Measurements from ENCODE around the gene DOCK9. TPM values are rescaled to one million over a fixed set of nuclear protein-coding genes. Genes with fewer than 3 reads are reported as not detected.

The DOCK9 gene
- total and polyA plus RNA-seq, 2 donors (not counting 3 experiments of a cell fraction or from before 2014, with no cell fraction given) = 147 to 323 TPM

- no peaks in the 10 kb centered on the region for H3K9me3 ChIP-seq (replicated peaks; ENCODE audit: control insufficient read depth, insufficient read depth, low read length)
- peak overlapping the region; percentile 51 for H3K4me2 ChIP-seq (ENCODE audit: insufficient read depth, low read length)
- no peak overlapping the region for H3K4me3 ChIP-seq (replicated peaks in 1 of 3; ENCODE audit: insufficient read depth in 1 of 3, low read depth in 1 of 3, low read length in 3 of 3)
- H4K20me1 ChIP-seq (replicated peaks; ENCODE audit: control insufficient read depth, extremely low read depth, insufficient read depth, low read length) = no peaks in the 10 kb centered on the region
- peak overlapping the region; percentile 54 for H3K9ac ChIP-seq (replicated peaks; ENCODE audit: extremely low read depth, insufficient read depth, low read length)
- H3K27me3 ChIP-seq (ENCODE audit: control insufficient read depth in 2 of 2, insufficient read depth in 2 of 2, low read length in 2 of 2) = no peaks in the 10 kb centered on the region
- intact Hi-C loops (cut with micrococcal nuclease) = no loop called here
- H3K4me1 ChIP-seq (ENCODE audit: control insufficient read depth, extremely low read depth, insufficient read depth, low read length) = peaks cover 68% of the 10 kb centered on the region
- no peak for TF ChIP-seq POLR2A (IDR thresholded peaks at IDR 0.05; ENCODE audit: low read depth, low read length)
- TF ChIP-seq MYC (IDR thresholded peaks at IDR 0.05; ENCODE audit: low read depth, low read length) = no peak
- TF ChIP-seq CTCF (IDR thresholded peaks at IDR 0.05; ENCODE audit: extremely low read depth in 1 of 2, insufficient read depth in 1 of 2, low read depth in 1 of 2, low read length in 2 of 2) = no peak
- no peak for TF ChIP-seq GATA2 (IDR thresholded peaks at IDR 0.05; ENCODE audit: insufficient read depth, insufficient read length, low read depth, low read length)
- no peak for TF ChIP-seq JUN (IDR thresholded peaks at IDR 0.05; ENCODE audit: borderline replicate concordance, insufficient read depth, insufficient read length, low read depth)
- TF ChIP-seq EZH2 (IDR thresholded peaks at IDR 0.05; ENCODE audit: borderline replicate concordance, low read depth, low read length, severe bottlenecking) = no peak
- TF ChIP-seq POLR2AphosphoS5 (IDR thresholded peaks at IDR 0.05; ENCODE audit: insufficient read depth, low read depth, low read length) = no peak
- no peak for TF ChIP-seq FOS (IDR thresholded peaks at IDR 0.05; ENCODE audit: borderline replicate concordance, insufficient read depth, low read length)
- no peak for TF ChIP-seq MAX (IDR thresholded peaks at IDR 0.05; ENCODE audit: insufficient read depth, insufficient read length)
- peak overlapping the region; percentile 97 for H3K27ac ChIP-seq (ENCODE audit: insufficient read depth, low read depth, low read length)
- no TSS peak for BruUV-seq (replicated peaks)
- dilution Hi-C loops (cut with MboI; ENCODE audit: extremely low pct_ligation_motif_present, low sequenced_read_pairs) = no loop called here
- DNase-seq (ENCODE audit: low read depth, low spot score) (peak; percentile 40), FAIRE-seq (no peak)
- H3K9me1 ChIP-seq (replicated peaks; ENCODE audit: control insufficient read depth, extremely low read depth, insufficient read depth, low read length) = no peaks in the 10 kb centered on the region
- CTCF ChIA-PET = interaction anchor here (1.0 kb wide), 1 partner anchor 60 kb away, joined by 3 read pairs; no protein-coding TSS in a partner anchor
- POLR2A ChIA-PET = no interaction called here
- peaks cover 0 to 4% of the 10 kb centered on the region in 2 experiments for H3K36me3 ChIP-seq (ENCODE audit: control insufficient read depth in 2 of 2, extremely low read depth in 1 of 2, insufficient read depth in 2 of 2, low read length in 2 of 2)
- H3K79me2 ChIP-seq (ENCODE audit: control insufficient read depth, insufficient read depth, low read length) = peaks cover 81% of the 10 kb centered on the region
- H2AFZ ChIP-seq (ENCODE audit: low read depth, low read length) = no peak overlapping the region
These were observed 3.8 kb downstream of the DOCK9 start for GRCh38 chr13:98974053-98974452.

All from endothelial cell of umbilical vein (primary cell).